Measurements from ENCODE around the gene PTPRR. TPM values are rescaled to one million over a fixed set of nuclear protein-coding genes. Genes with fewer than 3 reads are reported as not detected.

PTPRR gene
- total and polyA plus RNA-seq, 2 donors (not counting 1 experiment from before 2014, with no cell fraction given) = 0.44 to 0.50 TPM

DNA sequence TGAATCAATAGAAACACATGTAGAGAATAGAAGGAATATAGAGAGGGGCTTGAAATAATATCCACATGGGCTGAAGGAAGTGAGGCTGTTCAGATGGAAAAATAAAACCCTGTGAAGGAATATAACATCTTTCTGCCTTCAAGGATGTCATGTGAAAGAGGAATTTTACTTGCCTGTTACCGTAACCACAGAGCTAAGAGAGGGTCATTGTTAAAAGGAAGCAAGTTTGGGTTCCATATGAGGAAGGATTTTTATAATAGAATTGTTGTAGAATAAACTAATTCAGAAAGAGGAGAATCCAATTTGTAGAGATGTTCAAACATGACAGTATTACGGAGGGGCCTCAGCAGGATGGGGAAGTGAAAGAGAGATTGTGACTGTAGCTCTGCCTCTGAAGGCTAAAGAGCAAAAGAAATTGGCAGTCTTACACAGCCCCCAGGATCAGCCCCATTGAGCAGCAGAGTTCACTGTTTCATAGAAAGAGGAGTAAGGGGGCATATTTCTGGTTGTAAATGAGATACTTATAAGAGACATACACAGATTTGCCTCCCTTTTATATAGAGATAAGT is 41.8 kb upstream of the PTPRR start:
- H3K27ac ChIP-seq (ENCODE audit: insufficient read depth, low read length) = no peak overlapping the region
- no peak for DNase-seq (ENCODE audit: low read depth in 2 of 2)
- no peaks in the 10 kb centered on the region for H3K4me1 ChIP-seq (ENCODE audit: control insufficient read depth, extremely low read depth, insufficient read depth, low read length)
- no peaks in the 10 kb centered on the region for H3K27me3 ChIP-seq (ENCODE audit: control insufficient read depth, insufficient read depth, low read length)
- no peak overlapping the region for H3K4me3 ChIP-seq (replicated peaks in 1 of 4; ENCODE audit: control extremely low read depth in 1 of 4, insufficient read depth in 1 of 4, low read depth in 3 of 4, low read length in 4 of 4)
- H3K79me2 ChIP-seq (ENCODE audit: control insufficient read depth, insufficient read depth, low read length) = no peaks in the 10 kb centered on the region
- H3K9ac ChIP-seq (ENCODE audit: insufficient read depth, low read length) = no peak overlapping the region
- H3K36me3 ChIP-seq (ENCODE audit: control insufficient read depth, insufficient read depth, low read length) = no peaks in the 10 kb centered on the region
- no peaks in the 10 kb centered on the region for H4K20me1 ChIP-seq (ENCODE audit: control insufficient read depth, extremely low read depth, insufficient read depth, low read length)
- no peak overlapping the region for H2AFZ ChIP-seq (ENCODE audit: low read length)
- no peaks in the 10 kb centered on the region for H3K9me3 ChIP-seq (ENCODE audit: control insufficient read depth, insufficient read depth, low read depth, low read length)
- TF ChIP-seq EZH2 (IDR thresholded peaks at IDR 0.05; ENCODE audit: low read length, missing control alignments) = no peak
- TF ChIP-seq, protein P1, sequence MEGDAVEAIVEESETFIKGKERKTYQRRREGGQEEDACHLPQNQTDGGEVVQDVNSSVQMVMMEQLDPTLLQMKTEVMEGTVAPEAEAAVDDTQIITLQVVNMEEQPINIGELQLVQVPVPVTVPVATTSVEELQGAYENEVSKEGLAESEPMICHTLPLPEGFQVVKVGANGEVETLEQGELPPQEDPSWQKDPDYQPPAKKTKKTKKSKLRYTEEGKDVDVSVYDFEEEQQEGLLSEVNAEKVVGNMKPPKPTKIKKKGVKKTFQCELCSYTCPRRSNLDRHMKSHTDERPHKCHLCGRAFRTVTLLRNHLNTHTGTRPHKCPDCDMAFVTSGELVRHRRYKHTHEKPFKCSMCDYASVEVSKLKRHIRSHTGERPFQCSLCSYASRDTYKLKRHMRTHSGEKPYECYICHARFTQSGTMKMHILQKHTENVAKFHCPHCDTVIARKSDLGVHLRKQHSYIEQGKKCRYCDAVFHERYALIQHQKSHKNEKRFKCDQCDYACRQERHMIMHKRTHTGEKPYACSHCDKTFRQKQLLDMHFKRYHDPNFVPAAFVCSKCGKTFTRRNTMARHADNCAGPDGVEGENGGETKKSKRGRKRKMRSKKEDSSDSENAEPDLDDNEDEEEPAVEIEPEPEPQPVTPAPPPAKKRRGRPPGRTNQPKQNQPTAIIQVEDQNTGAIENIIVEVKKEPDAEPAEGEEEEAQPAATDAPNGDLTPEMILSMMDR (conservative IDR thresholded peaks at IDR 0.05 in 1 of 2, IDR thresholded peaks at IDR 0.05 in 1 of 2; ENCODE audit: low read depth in 1 of 2, low read length in 2 of 2) = no peak
- H3K4me2 ChIP-seq (ENCODE audit: extremely low read depth, insufficient read depth, low read length) = no peak overlapping the region

DNA sequence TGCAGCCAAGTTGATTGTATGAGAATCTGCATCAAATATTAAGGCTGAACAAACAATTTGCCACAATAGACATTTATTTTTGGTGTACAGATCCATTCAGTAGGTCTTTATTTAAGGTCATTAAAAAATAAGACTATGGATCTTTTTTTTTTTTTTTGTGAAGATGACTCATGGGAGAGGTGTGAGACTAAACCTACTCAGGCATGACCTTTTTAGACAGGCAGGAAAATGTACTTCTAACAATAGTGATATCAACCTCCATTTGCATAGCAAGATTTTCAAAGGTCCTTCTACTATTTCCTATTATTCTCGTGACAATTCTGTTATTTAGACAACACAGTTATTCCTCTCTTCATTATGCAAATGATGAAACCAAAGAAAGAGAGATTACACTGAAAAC is 39.9 kb upstream of the PTPRR start:
- Histone ChIP-seq H3K4me1 (ENCODE audit: control insufficient read depth, extremely low read depth, insufficient read depth, low read length) (no peaks in the 10 kb centered on the region), H3K9me3 (ENCODE audit: control insufficient read depth, insufficient read depth, low read depth, low read length) (no peaks in the 10 kb centered on the region), H3K27me3 (ENCODE audit: control insufficient read depth, insufficient read depth, low read length) (no peaks in the 10 kb centered on the region), H3K27ac (ENCODE audit: insufficient read depth, low read length) (no peak overlapping the region), H3K4me2 (ENCODE audit: extremely low read depth, insufficient read depth, low read length) (no peak overlapping the region), H3K4me3 (replicated peaks in 1 of 4; ENCODE audit: control extremely low read depth in 1 of 4, insufficient read depth in 1 of 4, low read depth in 3 of 4, low read length in 4 of 4) (no peak overlapping the region), H3K36me3 (ENCODE audit: control insufficient read depth, insufficient read depth, low read length) (no peaks in the 10 kb centered on the region), H4K20me1 (ENCODE audit: control insufficient read depth, extremely low read depth, insufficient read depth, low read length) (no peaks in the 10 kb centered on the region), H3K9ac (ENCODE audit: insufficient read depth, low read length) (no peak overlapping the region), H2AFZ (ENCODE audit: low read length) (no peak overlapping the region), H3K79me2 (ENCODE audit: control insufficient read depth, insufficient read depth, low read length) (no peaks in the 10 kb centered on the region)
- TF ChIP-seq, protein P1 (conservative IDR thresholded peaks at IDR 0.05 in 1 of 2, IDR thresholded peaks at IDR 0.05 in 1 of 2; ENCODE audit: low read depth in 1 of 2, low read length in 2 of 2) = no peak
- TF ChIP-seq EZH2 (IDR thresholded peaks at IDR 0.05; ENCODE audit: low read length, missing control alignments) = no peak
- DNase-seq (ENCODE audit: low read depth in 2 of 2) = no peak

DNA sequence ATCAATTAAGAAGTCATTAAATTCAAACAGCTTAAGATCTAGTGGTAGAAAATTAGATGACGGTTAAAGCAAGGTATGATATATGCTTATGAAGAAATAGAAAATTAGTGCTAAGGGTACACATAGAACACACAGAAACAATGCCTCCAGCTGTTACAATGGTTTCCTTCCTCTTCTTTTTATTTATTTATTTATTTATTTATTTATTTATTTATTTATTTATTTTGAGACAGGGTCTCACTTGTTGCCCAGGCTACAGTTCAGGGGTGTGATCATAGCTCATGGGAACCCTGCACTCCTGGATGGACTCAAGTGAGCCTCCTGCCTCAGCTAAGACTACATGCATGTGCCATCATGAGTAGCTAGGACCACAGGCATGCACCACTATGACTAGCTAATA is 34.9 kb upstream of the PTPRR start:
- TF ChIP-seq, protein P1 (conservative IDR thresholded peaks at IDR 0.05 in 1 of 2, IDR thresholded peaks at IDR 0.05 in 1 of 2; ENCODE audit: low read depth in 1 of 2, low read length in 2 of 2) = no peak
- TF ChIP-seq EZH2 (IDR thresholded peaks at IDR 0.05; ENCODE audit: low read length, missing control alignments) = no peak
- Histone ChIP-seq H3K4me3 (replicated peaks in 1 of 4; ENCODE audit: control extremely low read depth in 1 of 4, insufficient read depth in 1 of 4, low read depth in 3 of 4, low read length in 4 of 4) (no peak overlapping the region), H3K79me2 (ENCODE audit: control insufficient read depth, insufficient read depth, low read length) (no peaks in the 10 kb centered on the region), H3K4me1 (ENCODE audit: control insufficient read depth, extremely low read depth, insufficient read depth, low read length) (no peaks in the 10 kb centered on the region), H3K9ac (ENCODE audit: insufficient read depth, low read length) (no peak overlapping the region), H3K27me3 (ENCODE audit: control insufficient read depth, insufficient read depth, low read length) (no peaks in the 10 kb centered on the region), H3K9me3 (ENCODE audit: control insufficient read depth, insufficient read depth, low read depth, low read length) (no peaks in the 10 kb centered on the region), H3K4me2 (ENCODE audit: extremely low read depth, insufficient read depth, low read length) (no peak overlapping the region), H3K27ac (ENCODE audit: insufficient read depth, low read length) (no peak overlapping the region), H2AFZ (ENCODE audit: low read length) (no peak overlapping the region), H3K36me3 (ENCODE audit: control insufficient read depth, insufficient read depth, low read length) (no peaks in the 10 kb centered on the region), H4K20me1 (ENCODE audit: control insufficient read depth, extremely low read depth, insufficient read depth, low read length) (no peaks in the 10 kb centered on the region)
- no peak for DNase-seq (ENCODE audit: low read depth in 2 of 2)

All from fibroblast of lung (primary cell).